Measurements from ENCODE around the gene LEMD1. TPM values are rescaled to one million over a fixed set of nuclear protein-coding genes. Genes with fewer than 3 reads are reported as not detected.
A peak's percentile ranks its signal among the peaks of the same experiment; 100 is the strongest.

Gene LEMD1, protein sequence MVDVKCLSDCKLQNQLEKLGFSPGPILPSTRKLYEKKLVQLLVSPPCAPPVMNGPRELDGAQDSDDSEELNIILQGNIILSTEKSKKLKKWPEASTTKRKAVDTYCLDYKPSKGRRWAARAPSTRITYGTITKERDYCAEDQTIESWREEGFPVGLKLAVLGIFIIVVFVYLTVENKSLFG
- total RNA-seq: not detected in 2 replicates

DNA sequence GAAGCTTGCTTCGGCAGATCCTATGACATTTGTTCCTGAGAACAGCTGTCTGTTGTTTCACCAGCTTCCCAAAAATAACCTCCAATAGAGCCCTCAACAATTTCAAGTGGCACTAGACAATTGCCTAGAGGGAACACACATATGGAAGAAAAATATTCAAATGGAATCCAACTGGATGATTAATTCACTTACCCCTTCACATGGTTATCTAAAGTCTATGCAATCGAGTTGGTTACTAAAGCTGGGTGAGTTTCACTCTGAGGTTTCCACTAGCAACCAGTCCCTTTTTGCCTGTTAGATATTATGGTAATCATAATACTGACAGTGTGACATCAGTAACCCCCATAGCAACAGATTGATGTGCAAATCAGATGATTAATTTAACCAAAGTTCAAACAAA lies at the start of gene LEMD1:
TSS of gene LEMD1 (minus strand) at position 259 of the 400 bp plus-strand sequence. CDS start 1,520 bp downstream, outside the sequence.
- no peaks in the 10 kb centered on the region for H3K4me1 Mint-ChIP-seq (ENCODE audit: low read depth)
- intact Hi-C loops (cut with micrococcal nuclease): no loop called here
- H3K27me3 Mint-ChIP-seq (ENCODE audit: insufficient read depth): peaks cover 51% of the 10 kb centered on the region
- no peak within 1 kb of the TSS for H3K4me3 Mint-ChIP-seq
- no peak within 1 kb of the TSS for H3K27ac Mint-ChIP-seq
- H3K9me3 Mint-ChIP-seq: no peaks in the 10 kb centered on the region
- no peak for DNase-seq (ENCODE audit: low spot score)
- H3K36me3 Mint-ChIP-seq (ENCODE audit: low read depth): no peaks in the 10 kb centered on the region

DNA sequence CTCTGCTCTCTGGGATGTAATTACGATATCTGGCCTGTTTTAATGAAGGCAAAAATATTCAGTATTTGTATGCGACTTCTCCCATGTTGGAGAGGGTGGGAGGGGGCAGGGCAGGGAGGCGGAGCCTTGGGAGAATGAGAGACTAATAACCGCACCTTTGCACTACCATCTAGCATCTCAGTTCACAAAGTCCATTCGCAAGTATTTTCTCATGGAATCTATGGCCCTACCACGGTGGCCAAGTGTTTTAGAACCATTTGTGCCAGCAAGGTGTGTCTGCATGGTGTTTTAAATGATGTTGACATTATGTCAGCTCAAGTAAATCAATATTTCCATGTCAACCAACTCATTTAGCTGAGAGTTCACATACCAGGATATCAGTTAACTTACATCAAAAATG lies 48.3 kb upstream of the LEMD1 start:
- Mint-ChIP-seq H3K36me3 (ENCODE audit: low read depth) (peaks cover 3% of the 10 kb centered on the region), H3K9me3 (peaks cover 8% of the 10 kb centered on the region), H3K4me3 (no peak overlapping the region), H3K27me3 (ENCODE audit: insufficient read depth) (peaks cover 42% of the 10 kb centered on the region), H3K27ac (no peak overlapping the region), H3K4me1 (ENCODE audit: low read depth) (no peaks in the 10 kb centered on the region)
- no peak for DNase-seq (ENCODE audit: low spot score)
- intact Hi-C loops (cut with micrococcal nuclease): no loop called here

DNA sequence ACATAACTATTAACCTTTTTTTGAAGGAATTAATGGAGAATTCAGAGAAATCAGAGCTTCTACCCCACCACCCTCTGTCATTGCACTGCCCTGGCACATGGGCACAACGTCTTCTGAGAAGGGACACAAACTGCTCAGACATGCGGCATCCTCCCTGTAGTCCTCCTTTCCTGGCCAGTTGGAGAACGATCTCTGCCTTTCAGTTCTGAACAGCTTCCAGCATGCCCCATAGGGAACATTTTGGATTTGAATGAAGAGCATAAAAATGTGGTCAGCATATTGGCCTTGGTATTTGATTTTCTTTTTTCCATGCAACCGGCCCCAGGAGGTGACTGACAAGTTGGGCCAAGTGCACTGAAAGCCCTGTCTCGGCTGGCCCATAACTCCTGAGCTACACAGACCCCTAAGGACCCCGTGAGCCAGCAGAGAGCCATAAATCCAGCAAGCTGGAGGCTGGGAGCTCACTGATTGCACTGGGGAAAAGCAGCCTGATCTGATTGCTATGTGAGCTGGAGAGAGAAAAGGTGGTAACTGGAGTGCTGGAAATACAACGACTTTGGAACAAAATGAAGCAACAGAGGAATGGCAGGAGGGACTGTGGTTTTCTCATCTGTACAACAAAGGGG lies 44.9 kb upstream of the LEMD1 start:
- H3K36me3 Mint-ChIP-seq (ENCODE audit: low read depth): no peaks in the 10 kb centered on the region
- H3K4me1 Mint-ChIP-seq (ENCODE audit: low read depth): no peaks in the 10 kb centered on the region
- intact Hi-C loops (cut with micrococcal nuclease): no loop called here
- H3K27ac Mint-ChIP-seq: no peak overlapping the region
- no peaks in the 10 kb centered on the region for H3K9me3 Mint-ChIP-seq
- DNase-seq (ENCODE audit: low spot score): no peak
- H3K4me3 Mint-ChIP-seq: no peak overlapping the region
- peaks cover 23% of the 10 kb centered on the region for H3K27me3 Mint-ChIP-seq (ENCODE audit: insufficient read depth)

DNA sequence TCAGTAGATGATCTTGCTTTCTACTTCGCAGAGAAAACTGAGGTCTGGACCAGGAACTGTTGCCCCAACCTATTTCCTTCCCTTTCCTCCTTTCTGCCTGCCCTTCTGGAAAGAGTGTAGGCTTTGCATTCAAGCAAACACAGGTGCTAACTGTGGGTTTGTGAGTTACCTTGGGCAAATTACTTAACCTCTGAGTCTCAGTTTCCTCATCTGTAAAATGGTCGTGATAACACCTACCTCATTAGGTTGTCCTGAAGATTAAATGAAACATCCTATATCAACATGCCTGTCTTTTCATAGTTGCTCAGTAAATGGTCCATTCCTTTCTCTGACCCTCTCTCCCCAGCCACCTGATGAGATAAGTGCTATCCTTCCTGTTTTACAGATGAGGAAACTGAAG lies 43.5 kb upstream of the LEMD1 start:
- peaks cover 27% of the 10 kb centered on the region for H3K27me3 Mint-ChIP-seq (ENCODE audit: insufficient read depth)
- H3K4me1 Mint-ChIP-seq (ENCODE audit: low read depth): no peaks in the 10 kb centered on the region
- no peak overlapping the region for H3K4me3 Mint-ChIP-seq
- DNase-seq (ENCODE audit: low spot score): no peak
- H3K36me3 Mint-ChIP-seq (ENCODE audit: low read depth): no peaks in the 10 kb centered on the region
- no peak overlapping the region for H3K27ac Mint-ChIP-seq
- intact Hi-C loops (cut with micrococcal nuclease): no loop called here
- no peaks in the 10 kb centered on the region for H3K9me3 Mint-ChIP-seq

DNA sequence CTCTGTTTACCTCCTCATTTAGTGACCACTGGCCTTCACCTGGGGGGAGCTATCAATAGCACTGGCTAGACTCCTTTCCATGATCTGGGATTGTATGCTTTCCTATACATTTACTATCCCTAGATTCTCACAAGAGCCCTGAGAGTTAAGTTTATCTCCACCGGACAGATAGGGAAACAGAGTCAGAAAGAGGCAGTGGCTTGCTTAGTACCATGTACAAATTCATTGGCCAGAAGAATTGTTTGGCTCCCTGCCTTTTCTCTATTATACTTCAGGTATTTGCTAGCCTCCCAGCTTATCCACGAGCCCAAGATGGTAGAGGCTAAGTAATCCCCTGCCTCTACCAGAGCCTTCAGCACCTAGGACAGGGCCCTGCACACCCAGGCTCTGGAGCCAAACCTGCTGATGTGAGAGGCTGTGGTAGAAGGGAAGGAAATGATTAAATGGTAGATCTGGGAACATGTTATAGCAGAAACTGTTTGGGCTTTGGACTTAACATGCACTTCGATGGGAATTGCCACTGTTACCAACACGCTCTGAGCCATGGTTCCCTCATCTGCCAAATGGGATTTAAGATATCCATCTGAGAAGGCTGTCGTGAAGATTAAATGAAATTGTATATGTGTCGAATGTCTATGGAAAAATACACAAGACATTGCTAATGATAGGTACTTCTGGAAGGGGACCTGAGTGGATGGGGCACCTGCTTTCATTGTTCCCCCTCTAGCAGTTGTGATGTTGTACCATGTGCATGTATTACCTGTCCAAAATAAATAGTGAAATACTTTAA lies 37.1 kb upstream of the LEMD1 start:
- Mint-ChIP-seq H3K9me3 (no peaks in the 10 kb centered on the region), H3K27me3 (ENCODE audit: insufficient read depth) (peaks cover 59% of the 10 kb centered on the region), H3K4me3 (no peak overlapping the region), H3K4me1 (ENCODE audit: low read depth) (peaks cover 5% of the 10 kb centered on the region), H3K36me3 (ENCODE audit: low read depth) (no peaks in the 10 kb centered on the region), H3K27ac (no peak overlapping the region)
- DNase-seq (ENCODE audit: low spot score): peak; percentile 29
- intact Hi-C loops (cut with micrococcal nuclease): loop anchor here (1.0 to 2.0 kb wide), 2 partner anchors 14 to 26 kb away; no protein-coding TSS in a partner anchor

DNA sequence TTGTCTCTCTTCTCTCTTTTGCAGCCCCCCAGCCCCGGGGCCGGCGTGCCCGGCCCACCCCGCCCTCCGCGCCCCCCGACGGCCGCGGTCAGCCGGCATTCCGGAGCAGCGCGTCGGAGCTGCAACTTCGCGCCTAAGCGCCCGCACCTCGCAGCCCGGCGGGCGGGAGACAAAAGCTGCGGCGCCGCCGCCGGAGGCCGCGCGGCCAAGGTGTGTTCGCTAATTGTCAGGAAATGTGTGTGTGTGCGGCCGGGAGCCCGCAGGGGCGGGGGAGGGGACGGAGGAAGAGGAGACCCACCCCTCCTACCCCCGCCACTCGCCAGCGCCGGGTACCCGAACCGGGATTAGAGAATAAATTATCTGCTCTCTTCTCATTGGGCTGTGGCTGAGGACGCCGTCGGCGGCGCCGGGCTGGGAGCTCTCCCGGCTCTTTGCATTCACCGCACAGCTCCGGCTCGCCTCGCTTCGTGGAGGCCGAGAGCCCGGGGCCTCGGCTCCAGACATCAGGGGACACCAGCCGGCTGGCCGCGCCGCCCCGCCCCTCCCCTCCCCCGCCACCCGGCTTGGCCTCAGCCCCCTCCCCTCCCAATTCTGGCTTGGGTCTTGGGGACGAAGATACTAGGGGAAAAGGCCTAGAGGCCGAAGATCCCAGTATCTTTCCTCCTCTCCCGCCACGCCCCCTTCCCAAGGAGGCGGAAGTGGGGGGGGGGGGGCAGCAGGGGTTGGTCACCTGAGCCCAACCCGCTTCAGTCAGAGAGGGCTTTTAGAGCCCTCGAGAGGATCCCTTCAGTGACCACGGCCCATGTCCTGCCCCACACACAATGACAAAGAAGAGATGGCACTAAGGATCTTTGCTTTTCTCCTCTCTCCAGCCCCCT lies 35.3 kb upstream of the LEMD1 start:
- no peaks in the 10 kb centered on the region for H3K36me3 Mint-ChIP-seq (ENCODE audit: low read depth)
- no peaks in the 10 kb centered on the region for H3K9me3 Mint-ChIP-seq
- intact Hi-C loops (cut with micrococcal nuclease): no loop called here
- peak overlapping the region; percentile 29 for H3K4me3 Mint-ChIP-seq
- H3K27me3 Mint-ChIP-seq (ENCODE audit: insufficient read depth): peaks cover 73% of the 10 kb centered on the region
- H3K4me1 Mint-ChIP-seq (ENCODE audit: low read depth): peaks cover 5% of the 10 kb centered on the region
- H3K27ac Mint-ChIP-seq: no peak overlapping the region
- no peak for DNase-seq (ENCODE audit: low spot score)

DNA sequence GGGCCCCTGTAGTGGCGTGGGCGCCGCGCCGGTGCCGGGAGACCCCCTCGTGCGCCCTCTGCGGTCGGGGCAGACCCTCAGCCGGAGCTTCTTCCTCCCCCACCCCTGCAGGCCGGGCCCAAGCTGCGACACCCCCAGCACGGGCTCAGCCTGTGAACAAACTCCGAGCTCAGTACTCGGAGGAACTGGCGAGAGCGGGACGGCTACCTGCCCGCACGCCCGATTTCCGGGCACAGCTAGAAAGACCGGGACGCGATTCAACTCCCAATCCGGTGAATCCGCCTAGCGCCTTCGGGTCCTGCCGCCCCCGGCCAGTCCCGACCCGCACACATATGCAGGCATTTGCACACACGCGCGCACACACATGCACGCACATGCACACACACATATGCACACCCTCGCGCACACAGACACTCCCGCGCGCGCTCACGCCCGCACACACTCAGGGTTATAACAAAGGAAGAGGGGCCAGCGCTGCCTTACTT lies 34.6 kb upstream of the LEMD1 start:
- peaks cover 5% of the 10 kb centered on the region for H3K4me1 Mint-ChIP-seq (ENCODE audit: low read depth)
- H3K27ac Mint-ChIP-seq: no peak overlapping the region
- intact Hi-C loops (cut with micrococcal nuclease): no loop called here
- H3K27me3 Mint-ChIP-seq (ENCODE audit: insufficient read depth): peaks cover 76% of the 10 kb centered on the region
- DNase-seq (ENCODE audit: low spot score): no peak
- no peaks in the 10 kb centered on the region for H3K36me3 Mint-ChIP-seq (ENCODE audit: low read depth)
- H3K9me3 Mint-ChIP-seq: no peaks in the 10 kb centered on the region
- peak overlapping the region; percentile 53 for H3K4me3 Mint-ChIP-seq

DNA sequence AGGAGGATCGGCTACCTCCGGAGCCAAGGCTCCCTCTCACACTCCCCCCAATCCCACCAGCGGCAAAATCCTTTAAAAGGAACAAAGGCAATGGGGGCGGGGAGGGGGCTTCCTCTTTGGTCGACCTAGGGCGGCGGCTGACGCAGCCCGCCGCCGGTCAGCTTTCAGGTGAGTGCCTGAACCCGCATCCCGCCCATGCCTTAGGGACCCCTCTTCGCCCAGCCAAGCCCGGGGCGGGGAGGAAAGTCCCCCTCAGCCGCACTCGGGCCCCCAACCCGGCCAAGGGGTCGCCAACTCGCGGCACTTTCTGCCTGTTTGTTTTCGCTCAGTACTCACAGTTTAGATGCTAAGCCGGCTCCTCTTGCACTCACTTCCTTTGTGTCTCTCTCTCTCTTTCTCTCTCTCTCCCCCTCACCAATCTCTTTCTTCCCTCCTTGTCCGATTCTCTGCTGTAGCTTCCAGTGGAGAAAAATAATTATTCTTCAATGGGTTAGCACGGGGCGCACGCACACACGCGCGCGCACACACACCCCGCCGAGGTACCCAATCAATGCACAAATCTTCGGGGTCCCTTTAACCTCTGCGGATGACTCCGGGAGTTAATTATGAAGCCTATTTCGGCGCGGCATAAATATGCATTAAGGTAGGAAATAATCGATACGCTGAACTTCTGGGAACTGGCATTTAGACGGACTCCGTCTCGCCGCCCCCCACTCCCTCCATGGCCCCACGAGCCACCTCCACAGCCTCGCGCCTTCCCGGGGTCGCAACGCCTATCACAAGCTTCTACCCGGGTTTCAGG lies 33.9 kb upstream of the LEMD1 start, which contains the start of gene BLACAT1:
TSS of gene BLACAT1 (minus strand) at position 465 of the 802 bp plus-strand sequence.
- Mint-ChIP-seq H3K4me3 (peak within 1 kb of the TSS; percentile 53), H3K27me3 (ENCODE audit: insufficient read depth) (peaks cover 76% of the 10 kb centered on the region), H3K36me3 (ENCODE audit: low read depth) (no peaks in the 10 kb centered on the region)

DNA sequence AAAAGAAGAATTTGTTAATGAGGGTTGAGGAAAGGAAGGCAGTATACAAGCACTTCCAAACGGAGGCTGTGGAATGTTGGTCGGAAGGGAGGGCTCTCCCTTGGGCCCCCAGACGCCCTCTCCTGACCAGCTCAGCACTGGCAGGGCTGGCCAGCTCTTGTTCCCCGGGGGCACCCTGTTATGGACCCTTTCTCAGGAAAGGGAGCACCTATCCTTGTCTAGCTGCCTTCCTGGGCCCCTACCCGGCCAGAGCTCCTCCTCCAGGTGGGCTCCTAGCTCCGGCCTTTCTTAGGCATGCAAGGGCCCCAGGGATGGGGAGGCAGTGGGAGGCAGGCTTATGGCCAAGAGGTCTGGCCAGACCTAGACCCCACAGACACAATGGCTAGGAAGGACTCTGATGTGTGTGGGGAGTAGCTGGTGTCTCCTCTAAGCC lies 33.1 kb upstream of the LEMD1 start:
- H3K27ac Mint-ChIP-seq: no peak overlapping the region
- H3K4me1 Mint-ChIP-seq (ENCODE audit: low read depth): peaks cover 5% of the 10 kb centered on the region
- no peak for DNase-seq (ENCODE audit: low spot score)
- H3K27me3 Mint-ChIP-seq (ENCODE audit: insufficient read depth): peaks cover 74% of the 10 kb centered on the region
- no peaks in the 10 kb centered on the region for H3K36me3 Mint-ChIP-seq (ENCODE audit: low read depth)
- intact Hi-C loops (cut with micrococcal nuclease): no loop called here
- H3K9me3 Mint-ChIP-seq: no peaks in the 10 kb centered on the region
- no peak overlapping the region for H3K4me3 Mint-ChIP-seq

More for the DNA sequence above, 33.9 kb upstream of the LEMD1 start, which contains the start of gene BLACAT1:
- Mint-ChIP-seq H3K4me1 (ENCODE audit: low read depth) (peaks cover 5% of the 10 kb centered on the region), H3K27ac (no peak within 1 kb of the TSS), H3K9me3 (no peaks in the 10 kb centered on the region)
- intact Hi-C loops (cut with micrococcal nuclease): no loop called here
- DNase-seq (ENCODE audit: low spot score): no peak

DNA sequence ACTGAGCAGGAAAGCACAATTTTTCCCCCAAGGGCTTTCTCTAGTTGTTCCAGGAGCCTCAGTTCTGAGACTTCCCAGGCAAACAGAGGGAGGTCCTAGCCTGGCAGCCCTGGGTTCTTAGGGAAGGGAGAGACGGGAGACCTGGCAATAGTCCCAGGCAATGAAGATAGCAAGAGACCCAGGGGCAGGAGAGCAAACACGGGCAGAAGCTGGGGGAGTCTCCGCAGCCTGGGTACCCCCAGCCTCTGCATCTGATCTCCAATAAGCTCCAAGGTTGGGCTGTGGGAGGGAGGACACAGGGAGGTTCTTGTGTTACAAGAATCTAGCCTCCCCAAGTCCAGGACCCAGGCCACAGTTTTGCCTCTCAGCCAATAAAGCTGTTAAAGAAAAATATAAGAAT lies 31.6 kb upstream of the LEMD1 start:
- no peak for DNase-seq (ENCODE audit: low spot score)
- Mint-ChIP-seq H3K27me3 (ENCODE audit: insufficient read depth) (peaks cover 62% of the 10 kb centered on the region), H3K4me3 (no peak overlapping the region), H3K4me1 (ENCODE audit: low read depth) (peaks cover 10% of the 10 kb centered on the region), H3K9me3 (no peaks in the 10 kb centered on the region), H3K27ac (no peak overlapping the region), H3K36me3 (ENCODE audit: low read depth) (no peaks in the 10 kb centered on the region)
- intact Hi-C loops (cut with micrococcal nuclease): no loop called here

DNA sequence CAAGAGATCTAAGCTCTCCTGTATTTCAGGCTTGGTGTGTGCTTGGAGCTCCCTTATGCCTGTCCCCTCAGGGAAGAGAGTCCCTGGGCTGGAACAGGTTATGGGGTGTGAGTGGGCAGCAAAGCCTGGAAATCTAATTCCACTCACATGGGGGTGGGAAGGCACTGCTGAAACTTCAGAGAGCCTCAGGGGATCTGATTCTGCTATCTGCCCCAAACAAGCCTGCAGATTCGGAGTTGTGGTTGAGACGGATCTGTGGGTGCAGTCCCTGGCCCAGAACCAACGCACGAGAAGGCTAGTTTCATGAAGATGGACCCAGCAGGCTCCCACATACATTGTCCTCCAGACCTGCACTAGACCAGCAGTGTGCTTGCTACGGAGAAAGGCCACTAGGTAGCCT lies 31.1 kb upstream of the LEMD1 start:
- Mint-ChIP-seq H3K27ac (no peak overlapping the region), H3K9me3 (no peaks in the 10 kb centered on the region), H3K36me3 (ENCODE audit: low read depth) (no peaks in the 10 kb centered on the region), H3K27me3 (ENCODE audit: insufficient read depth) (peaks cover 56% of the 10 kb centered on the region), H3K4me3 (no peak overlapping the region), H3K4me1 (ENCODE audit: low read depth) (peaks cover 10% of the 10 kb centered on the region)
- DNase-seq (ENCODE audit: low spot score): no peak
- intact Hi-C loops (cut with micrococcal nuclease): no loop called here

DNA sequence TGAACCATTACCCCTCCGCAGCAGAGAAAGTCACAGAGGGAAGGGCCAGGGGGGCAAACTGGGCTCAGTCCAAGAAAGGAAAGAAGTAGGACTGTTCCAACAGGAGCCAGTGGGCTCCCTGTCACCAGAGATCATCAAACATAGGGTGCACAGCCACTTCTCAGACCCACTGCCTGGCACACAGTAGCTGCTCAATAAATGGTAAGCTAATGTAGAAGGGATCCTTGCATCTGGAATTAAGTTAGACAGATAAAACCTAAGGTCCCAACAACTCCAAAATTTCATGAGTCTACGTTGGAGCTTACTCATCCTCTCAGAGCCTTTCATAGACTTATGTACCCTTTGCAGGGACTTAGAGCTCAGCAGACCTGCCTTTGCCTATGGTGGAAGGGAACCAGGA lies 30.5 kb upstream of the LEMD1 start:
- Mint-ChIP-seq H3K36me3 (ENCODE audit: low read depth) (no peaks in the 10 kb centered on the region), H3K27me3 (ENCODE audit: insufficient read depth) (peaks cover 52% of the 10 kb centered on the region), H3K4me1 (ENCODE audit: low read depth) (peaks cover 10% of the 10 kb centered on the region), H3K4me3 (no peak overlapping the region), H3K9me3 (no peaks in the 10 kb centered on the region), H3K27ac (no peak overlapping the region)
- no peak for DNase-seq (ENCODE audit: low spot score)
- intact Hi-C loops (cut with micrococcal nuclease): no loop called here

Measured in activated T-helper 1 cell treated with anti-CD3 and anti-CD28 coated beads, Interleukin-12 subunit alpha, Interleukin-12 subunit beta, Interleukin-2, Interleukin-4 antibody, amounts not matched to agents 30 ng/mL and 10 ng/mL and 1 ng/mL, durations not matched to agents 14 hours and 24 hours and 36 hours (primary cell).